Kidney tubule cell (primary cell): ENCODE measurements around the gene TMEM235.

Experiments used
- DNase-seq: peaks from one replicate; pipeline ENCODE4 v3.0.0-alpha.2; 2018; ENCODE audit warnings: low spot score

TMEM235 gene

DNA sequence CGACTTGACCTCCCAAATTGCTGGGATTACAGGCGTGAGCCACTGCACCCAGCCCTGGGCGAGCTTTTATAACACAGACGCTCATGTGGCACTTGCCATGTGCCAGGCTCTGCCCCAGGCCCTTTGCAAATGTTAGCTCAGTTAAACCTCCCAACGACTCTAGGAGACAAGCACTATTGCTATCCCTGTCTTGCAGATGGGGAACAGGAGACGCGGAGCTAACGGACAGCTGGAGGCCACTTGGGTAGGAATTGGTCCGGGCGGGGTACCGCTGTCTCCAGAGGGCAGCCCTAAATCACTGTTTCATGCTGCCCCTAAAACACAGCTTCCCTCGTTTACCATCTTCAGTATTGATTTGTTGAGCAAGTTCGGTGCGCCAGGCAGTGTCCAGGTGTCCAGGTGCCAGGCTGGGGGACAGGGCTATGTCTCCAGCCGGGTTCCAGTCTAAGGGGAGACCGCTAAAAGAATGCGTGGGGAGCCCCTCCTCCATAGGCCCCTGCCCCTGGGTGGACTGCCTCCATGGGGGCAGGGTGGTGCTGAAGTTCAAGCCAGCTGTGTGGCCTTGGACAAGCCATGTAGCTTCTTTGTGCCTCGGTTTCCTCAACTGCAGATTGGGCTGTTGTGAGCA is 23.7 kb downstream of the TMEM235 start:
- no peak for DNase-seq

DNA sequence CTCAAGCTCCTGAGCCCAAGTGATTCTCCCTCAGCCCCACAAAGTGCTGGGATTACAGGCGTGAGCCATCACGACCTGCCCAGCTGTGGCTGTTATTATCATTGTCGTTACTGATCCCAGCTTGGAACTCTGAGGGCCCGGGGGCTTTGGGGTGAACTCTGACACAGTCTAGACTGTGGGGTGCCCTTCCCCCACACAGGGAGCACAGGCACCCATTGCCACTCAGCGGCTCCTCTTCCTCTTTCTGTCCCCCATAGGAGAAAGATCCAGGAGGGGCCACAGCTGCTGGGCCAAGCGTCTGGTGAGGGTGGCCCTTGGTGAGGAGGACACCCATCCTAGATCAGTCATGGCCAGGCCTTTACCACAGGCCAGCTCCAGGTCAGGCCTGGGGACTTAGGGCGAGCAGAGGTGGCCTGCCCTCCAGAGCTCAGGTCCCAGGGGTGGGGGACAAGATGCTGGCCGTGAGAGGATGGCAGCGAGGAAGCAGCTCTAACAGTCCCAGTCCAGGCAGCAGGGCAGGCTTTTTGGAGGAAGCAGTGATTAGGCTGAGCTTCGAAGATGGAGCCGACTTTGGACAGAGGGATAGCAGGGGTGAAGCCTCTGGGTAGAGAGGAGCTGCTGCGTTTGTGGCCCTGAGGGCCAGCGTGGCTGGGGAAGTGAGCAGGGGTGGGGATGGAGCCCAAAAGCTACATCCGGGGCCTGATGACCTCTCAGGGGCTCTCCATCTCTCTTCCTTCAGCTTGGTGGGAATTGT is 24.7 kb downstream of the TMEM235 start:
- DNase-seq = no peak

DNA sequence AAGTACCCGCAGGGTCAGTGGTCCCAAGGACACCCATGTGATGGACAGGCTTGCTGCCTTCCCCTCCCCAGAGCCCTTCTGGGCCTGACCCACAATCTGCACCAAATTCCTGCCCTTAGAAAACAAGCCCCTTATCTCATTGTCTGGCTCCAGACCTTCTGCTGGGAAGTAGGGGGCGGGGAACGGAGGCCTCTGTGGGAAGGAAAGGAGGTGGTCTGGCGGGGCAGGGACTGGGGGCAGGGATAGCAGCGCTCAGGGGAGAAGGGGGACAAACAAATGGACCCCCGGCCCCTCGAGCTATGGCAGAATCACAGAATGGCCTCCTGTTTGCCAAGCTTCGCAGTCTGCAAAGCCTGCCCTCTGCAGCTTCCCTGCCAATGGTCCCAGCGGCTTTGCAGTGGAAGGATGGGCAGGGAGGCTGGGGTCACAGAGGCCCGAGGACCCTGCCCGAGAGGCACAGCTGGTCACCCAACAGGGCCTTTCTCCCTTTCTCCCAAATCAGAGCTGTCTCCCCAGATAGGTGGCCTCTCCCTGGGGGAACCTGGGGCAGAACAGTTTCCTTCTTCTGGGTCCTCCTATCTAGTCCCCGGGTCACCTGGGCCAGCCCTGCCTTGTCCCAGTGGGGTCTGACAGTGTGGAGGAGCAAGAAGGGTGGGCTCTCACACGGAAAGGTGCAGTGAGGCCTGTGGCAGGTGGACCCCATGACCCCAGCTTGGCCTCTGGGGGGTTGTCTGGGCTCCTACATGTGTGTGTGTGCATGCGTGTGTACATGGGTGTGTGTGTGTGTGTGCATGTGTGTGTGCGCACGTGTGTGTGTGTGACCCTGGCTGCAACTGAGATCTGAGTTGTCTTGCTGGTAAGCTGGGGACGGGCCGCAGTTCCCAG is 25.5 kb downstream of the TMEM235 start:
- DNase-seq = no peak

DNA sequence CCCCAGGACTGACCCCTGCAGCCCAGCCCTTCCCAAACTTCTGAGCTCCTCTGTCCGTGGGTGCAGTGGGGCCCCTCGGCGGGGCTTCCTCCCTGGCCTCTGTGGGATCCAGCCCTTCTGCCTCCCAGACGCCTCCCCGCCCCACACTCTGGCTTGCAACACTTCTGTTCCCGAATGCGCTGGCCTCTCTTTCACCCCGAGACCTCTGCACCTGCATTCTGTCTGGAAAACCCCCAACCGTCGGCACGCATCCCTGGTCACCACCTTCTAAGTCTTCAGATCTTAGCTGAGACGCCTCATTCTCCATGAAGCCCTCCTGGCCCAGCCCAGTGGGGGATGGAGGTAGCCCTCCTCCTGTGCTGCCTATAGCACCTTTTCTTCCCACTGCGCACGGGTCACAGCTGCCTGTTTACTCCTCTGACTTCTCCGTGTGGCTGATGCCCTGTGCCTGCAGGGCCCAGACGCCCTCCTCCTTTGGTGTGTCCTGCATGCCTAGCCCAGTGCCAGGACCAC is 26.4 kb downstream of the TMEM235 start:
- DNase-seq = no peak

DNA sequence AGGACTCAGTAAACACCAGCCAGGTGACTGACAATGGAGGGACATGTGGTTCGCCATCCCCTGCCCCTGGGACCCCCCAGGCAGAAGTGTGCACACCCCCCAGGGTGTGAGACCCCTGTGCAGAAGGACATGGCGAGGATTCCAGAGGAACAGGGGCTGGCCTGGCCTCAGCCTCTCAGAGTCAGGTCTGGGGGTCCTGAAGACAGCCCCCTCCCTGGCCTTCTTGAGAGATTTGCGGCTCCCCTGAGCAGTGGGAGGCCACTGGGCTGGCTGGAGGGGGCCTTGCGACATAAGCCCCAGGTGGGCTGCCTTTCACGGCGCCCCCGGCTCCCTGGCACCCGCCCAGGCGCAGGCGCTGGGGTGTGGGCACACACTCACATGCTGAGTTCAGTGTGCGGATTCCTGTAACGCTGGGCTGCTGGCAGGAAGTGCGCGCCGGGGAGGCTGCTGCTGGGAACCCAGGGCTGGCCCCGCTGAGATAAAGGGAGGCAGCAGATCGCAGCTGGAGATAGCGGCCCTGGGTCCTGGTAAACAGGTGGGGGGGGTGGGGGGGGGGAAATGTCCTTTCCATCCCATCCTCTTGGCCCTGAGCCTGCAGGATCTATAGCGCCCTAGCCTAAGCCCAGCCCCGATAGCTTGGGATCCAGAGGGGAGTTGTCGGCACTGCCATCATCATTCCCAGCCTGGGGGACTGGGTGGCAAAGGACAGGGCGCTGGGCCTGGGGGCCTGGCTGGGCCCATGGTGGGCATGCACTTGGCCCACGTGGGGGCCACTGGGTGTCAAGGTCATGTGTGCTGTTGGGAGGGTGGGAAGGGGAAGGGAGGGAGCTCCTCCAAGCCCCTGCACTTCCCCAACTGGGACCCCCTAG is 27.1 kb downstream of the TMEM235 start:
- no peak for DNase-seq

GRCh38 chr17:78259192-78259554 is 27.7 kb downstream of the TMEM235 start:
- no peak for DNase-seq

DNA sequence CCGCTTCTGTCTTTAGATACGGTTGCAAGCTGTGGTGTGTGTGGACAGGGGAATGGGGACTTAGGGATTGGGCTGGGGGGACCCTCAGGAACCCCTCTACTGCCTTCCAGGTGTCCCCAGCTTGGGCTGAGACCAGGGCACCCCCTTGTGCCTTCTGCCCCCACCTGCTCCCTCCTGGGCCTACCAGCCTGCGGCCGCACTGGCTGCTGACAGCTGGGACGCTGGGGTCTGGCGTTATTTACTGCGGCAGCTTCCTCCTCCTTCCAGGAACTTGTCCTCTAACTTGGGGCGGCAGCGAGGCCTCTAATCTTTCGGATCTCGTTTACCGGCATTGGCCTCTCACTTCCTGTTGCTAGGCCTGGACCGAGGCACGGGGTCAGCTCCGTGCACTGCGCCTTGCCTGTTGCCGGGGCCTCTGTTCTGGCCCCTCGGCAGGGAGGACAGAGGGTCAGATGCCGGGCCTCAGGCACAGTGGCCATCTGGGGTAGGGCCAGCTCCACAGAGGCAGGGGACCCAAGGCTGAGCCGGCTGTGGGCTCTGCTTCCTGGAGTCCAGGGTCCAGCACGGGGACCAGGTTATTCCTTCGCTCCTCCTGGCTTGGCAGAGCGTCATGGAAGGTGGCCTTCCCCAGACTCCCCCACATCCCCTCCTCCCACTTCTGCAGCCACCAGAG is 31.8 kb downstream of the TMEM235 start:
- DNase-seq = no peak

DNA sequence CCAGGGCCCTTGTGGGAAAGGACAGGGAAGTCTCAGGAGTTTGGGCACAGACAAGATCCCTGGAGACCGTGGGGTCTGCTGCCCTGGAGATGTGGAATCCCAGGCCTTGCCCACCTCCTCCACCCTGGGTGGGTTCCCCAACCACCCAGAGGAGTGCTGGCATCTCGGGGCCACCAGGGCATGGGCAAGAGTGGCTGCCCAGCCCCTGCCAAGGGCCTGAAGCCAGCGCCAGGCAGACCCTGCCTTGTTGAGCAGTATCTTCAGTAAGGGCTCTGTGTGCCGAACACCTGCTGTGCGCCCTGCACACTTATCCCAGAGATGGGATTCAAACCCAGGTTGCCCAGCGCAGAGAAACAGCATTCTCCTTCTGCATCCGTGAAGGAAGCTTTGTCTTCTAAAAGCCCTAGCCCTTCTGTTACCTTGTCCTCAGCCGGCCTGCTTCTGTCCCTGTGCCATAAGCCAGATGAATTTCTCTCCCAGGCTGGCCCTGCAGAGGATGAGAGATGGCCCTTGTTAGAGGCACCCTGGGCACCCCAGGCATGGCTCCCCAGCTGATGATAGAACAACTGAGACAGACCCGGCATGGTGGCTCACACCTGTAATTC is 32.4 kb downstream of the TMEM235 start:
- no peak for DNase-seq

DNA sequence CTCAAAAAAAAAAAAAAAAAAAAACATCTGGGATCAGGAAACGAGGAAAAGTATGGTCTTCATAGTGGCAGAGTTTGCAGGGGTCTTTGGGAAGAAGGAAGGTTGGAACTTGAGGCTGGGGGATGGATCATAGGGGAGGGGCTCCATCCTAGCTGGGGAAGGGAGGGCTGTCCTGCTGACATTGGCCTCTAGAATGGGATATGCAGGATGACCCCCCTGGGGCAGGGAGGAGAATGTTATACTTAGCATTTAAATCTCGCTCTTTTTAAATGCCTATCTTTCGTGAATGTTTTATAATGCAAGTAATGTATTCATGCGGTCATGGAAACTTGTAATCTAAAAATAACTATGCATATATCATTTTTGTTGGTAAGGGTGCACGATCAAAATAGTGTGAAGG is 33.2 kb downstream of the TMEM235 start:
- no peak for DNase-seq

DNA sequence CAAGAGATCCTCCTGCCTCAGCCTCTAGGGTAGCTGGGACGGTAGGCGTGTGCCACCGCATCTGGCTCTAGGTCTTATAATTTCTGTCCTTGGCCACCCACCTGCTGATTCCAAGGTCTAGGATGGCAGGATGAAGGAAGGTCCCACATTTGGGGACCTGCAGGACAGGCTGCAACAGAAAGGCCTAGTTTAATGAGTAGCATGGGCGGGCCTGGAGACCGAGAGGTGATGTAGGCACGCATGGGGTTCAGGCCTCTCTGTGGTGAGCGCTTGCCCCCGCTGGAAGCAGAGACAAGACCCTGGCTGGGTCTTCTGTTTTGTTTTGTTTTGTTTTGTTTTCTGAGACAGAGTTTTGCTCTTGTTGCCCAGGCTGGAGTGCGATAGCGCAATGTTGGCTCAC is 33.7 kb downstream of the TMEM235 start:
- DNase-seq = no peak

- DNase-seq = no peak
Measured at GRCh38 chr17:78266231-78266631, 34.8 kb downstream of the TMEM235 start.

DNA sequence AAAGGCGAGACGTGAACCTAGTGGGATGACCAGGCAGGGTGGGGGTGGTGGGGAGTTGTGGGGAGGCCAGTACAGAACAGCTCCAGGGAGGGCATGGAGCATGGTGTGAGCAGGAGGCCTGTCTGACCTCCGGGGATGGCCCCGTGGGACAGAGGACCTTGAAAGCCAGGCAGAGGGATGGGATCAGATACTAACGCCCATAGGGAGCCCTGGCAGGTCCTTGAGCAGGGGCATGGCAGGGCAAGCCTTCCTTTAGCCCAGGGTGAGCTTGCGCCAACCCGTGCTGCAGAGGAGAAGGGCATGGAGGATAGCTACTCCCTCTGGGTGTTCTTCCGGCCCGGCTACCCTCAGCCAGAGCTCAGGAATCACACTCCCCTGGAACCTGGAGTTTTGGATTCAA is 35.3 kb downstream of the TMEM235 start:
- DNase-seq = no peak

DNA sequence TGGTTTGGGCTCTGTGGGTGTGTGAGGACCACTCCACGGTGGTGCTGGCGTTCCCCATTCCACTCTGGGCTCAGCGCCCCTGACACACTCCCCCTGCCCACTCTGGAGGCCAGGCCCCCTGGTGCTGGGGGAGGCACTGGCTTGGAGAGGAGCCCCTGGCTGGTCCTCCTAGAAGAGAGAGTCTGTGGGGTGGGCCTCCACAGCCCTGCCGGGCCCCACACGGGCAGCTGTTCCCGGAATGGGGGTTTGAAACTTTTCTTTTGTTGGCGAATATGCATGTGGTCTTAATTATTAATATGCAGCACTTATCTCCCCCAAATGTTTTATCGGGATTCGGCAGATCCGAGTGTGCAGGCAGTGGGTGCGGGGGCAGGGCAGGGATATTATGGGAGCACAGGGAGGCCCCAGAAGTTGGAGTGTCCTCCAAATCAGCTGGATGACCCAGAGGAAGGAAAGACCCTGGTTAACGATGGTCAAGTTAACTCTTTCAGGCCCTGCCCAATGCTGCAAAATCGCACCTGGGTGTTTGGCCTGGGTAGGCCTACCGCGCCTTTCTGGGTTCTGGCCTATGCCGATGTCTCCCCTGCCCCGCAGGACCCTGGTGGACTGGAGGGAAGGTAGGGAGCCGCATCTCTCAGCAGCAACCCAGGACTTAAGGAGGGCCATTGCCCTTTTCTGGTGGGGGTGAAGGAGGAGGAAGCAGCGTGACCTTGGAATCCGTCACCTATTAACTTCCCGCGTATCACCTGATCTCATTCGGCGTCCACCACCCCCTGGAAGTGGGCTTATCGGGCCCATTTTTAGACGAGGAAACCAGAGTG is 36.0 kb downstream of the TMEM235 start:
- no peak for DNase-seq

DNA sequence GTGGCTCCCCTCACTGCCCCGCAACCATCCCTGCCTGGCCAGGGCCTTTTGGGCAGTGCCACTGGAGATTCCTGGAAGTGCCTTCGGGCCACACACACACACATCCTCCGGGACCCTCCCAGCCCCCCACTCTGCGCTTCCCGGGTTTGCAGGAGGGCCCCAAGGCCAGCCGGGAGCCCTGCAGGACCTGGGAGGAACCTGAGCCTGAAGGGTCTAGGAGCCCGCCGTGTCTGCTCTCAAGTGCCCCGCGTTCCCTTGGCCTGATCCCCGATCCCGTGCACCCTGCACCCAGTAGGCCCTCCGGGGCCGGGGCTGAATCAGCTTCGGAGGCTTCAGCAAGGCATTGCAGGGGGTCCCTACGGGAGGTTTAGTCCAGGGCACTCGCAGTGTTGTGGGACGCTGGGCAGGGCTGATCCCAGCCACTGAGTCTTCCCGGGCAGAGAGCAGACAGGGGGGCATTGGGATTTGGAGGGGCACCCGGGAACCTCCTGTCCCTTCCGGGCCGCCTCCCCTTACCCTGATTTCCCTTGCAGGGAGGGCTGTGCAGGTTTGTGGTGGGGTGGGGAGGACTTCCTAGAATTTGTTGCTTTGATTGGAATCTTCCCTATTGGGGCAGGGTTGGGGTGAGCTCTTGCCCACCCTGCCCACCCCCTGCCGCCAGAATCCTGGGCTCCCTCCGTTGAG is 36.9 kb downstream of the TMEM235 start:
- DNase-seq = no peak

DNA sequence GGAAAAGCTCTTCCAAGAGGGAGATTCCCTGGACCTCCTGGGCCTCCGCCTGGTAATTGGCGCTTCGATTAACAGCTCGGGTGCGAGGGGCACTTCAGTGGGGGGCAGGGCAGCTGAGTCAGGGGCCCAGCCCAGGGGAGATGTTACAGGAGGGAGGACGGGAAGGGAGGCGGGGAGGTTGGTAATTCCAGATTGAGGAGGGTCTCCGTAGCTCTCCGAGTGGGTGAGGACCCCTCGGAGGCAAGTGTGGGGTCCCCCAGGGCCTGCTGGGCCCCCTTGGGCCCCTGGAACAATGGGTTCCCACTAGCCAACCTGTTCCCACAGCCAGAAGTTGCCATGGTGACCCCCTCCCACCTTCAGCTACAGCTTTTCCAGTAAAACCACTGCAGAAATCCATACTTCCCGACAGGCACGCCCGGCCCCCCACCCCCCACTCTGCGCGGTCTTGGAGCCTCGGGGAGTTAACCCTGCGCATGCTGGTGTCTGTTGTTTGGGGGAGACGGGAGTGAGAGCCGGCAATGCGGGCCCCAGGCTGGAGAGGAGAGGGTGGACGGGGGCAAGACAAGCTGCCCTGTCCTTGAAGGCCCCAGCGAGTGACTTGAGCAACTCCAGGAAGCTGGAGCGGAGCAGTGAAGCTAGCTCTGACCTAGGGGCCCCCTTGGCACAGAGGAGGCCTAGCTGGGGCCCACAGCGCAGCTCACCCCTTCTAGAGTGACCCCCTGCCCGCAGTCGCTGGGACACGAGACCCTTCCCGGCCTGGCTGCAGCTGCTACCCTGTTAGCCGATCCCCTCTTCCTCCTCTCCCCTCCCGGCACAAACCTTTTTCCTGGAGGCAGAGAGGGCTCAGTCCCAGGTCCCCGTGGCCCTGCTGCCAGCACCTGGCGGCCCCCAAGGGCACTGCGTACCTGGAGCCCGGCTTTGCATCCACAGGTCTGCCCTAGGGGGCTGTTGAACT is 37.8 kb downstream of the TMEM235 start:
- no peak for DNase-seq

GRCh38 chr17:78269955-78270381 is 38.5 kb downstream of the TMEM235 start:
- no peak for DNase-seq

DNA sequence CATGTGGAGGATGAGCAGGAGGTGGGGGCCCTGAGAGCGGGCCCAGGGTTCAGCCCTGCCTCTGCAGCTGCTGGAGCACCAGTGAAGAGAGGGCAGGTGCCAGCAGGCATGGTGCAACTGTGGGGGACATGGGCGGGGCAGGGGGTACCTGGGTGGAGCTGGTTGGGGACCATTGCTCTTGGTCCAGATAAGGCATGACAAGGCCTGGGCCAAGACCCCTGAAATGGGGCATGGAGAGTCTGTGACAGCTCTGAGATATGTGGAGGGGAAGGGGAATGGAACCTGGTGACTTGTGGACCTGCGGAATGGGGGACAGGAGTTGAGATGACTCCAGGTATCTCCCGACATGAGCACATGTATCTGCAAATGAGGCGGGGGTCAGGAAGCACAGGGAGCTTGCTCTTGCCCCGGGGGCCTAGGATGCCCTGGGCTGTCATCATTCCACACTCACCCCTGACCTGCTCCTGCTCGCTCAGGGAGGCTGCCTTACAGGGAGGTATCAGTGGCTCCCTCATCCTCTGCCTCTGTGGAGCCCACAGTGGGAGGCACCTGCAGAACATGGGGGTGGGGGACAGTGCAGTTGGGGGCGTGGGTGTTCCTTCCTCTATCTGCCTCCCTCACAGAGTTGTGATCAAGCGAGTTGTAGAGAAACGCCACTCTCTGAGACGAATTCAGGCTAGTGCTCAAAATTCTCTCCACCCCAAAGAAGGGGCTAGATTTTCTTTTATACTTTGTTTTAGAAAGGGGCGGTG is 40.2 kb downstream of the TMEM235 start:
- no peak for DNase-seq
